CD4-positive, alpha-beta T cell treated with Interleukin-4 for 1 hour (primary cell): ENCODE results near the gene SPHKAP.
"Not testable (repeated sequence)": the region's sequence is repeated elsewhere in the genome, so short reads cannot be mapped to it uniquely, and the experiment has no call there.

Experiments used
- DNase-seq, 2 donors: peaks; one replicate each; pipeline ENCODE4 v3.0.0-alpha.2; 2020 to 2022

Gene SPHKAP

GRCh38 chr2:228181098-228182019, at the start of gene SPHKAP:
SPHKAP (minus strand) TSS chr2:228181687; CDS start chr2:228181598, 89 bp downstream.
- no peak for DNase-seq

GRCh38 chr2:228227466-228227865, 46.0 kb upstream of the SPHKAP start:
- DNase-seq, result no peak

- DNase-seq, result no peak
Observed at GRCh38 chr2:228224410-228224809, 42.9 kb upstream of the SPHKAP start.

- not testable (repeated sequence) for DNase-seq
Observed at GRCh38 chr2:228218593-228218992, 37.1 kb upstream of the SPHKAP start.

- DNase-seq, result no peak
Observed at GRCh38 chr2:228197504-228197903, 16.0 kb upstream of the SPHKAP start.

GRCh38 chr2:228180181-228181097, 1.0 kb downstream of the SPHKAP start:
- no peak for DNase-seq

- DNase-seq, result no peak
Observed at GRCh38 chr2:228167290-228167689, 14.2 kb downstream of the SPHKAP start.

- no peak for DNase-seq
Observed at GRCh38 chr2:228164718-228165117, 16.8 kb downstream of the SPHKAP start.

- DNase-seq, result no peak
Observed at GRCh38 chr2:228157841-228158240, 23.6 kb downstream of the SPHKAP start.

GRCh38 chr2:228144961-228145360, 36.5 kb downstream of the SPHKAP start:
- no peak for DNase-seq

- DNase-seq, result no peak
Observed at GRCh38 chr2:228140934-228141528, 40.5 kb downstream of the SPHKAP start.

- DNase-seq, result no peak
Observed at GRCh38 chr2:228136027-228136426, 45.5 kb downstream of the SPHKAP start.

- DNase-seq, result no peak
Observed at GRCh38 chr2:228135300-228135699, 46.2 kb downstream of the SPHKAP start.

GRCh38 chr2:228131833-228132232, 49.7 kb downstream of the SPHKAP start:
- DNase-seq, result no peak

- DNase-seq, result no peak
Observed at GRCh38 chr2:228126401-228126800, 55.1 kb downstream of the SPHKAP start.

GRCh38 chr2:228118940-228119339, 62.5 kb downstream of the SPHKAP start:
- no peak for DNase-seq

- no peak for DNase-seq
Observed at GRCh38 chr2:228107846-228108245, 73.6 kb downstream of the SPHKAP start.

GRCh38 chr2:228105526-228106250, 75.8 kb downstream of the SPHKAP start:
- DNase-seq, result no peak

GRCh38 chr2:228104215-228104614, 77.3 kb downstream of the SPHKAP start:
- DNase-seq, result no peak

- no peak for DNase-seq
Observed at GRCh38 chr2:228103379-228103778, 78.1 kb downstream of the SPHKAP start.

GRCh38 chr2:228102949-228103348, 78.5 kb downstream of the SPHKAP start:
- DNase-seq, result no peak

- no peak for DNase-seq
Observed at GRCh38 chr2:228094377-228094921, 87.0 kb downstream of the SPHKAP start.
